ENCODE data around the gene APOC3. TPM values are rescaled to one million over a fixed set of nuclear protein-coding genes. Genes with fewer than 3 reads are reported as not detected.

The APOC3 gene
- total RNA-seq (2014; rRNA removed; shearing (Covaris generic); ENCODE audit: low replicate concordance): not detected in 2 replicates

DNA sequence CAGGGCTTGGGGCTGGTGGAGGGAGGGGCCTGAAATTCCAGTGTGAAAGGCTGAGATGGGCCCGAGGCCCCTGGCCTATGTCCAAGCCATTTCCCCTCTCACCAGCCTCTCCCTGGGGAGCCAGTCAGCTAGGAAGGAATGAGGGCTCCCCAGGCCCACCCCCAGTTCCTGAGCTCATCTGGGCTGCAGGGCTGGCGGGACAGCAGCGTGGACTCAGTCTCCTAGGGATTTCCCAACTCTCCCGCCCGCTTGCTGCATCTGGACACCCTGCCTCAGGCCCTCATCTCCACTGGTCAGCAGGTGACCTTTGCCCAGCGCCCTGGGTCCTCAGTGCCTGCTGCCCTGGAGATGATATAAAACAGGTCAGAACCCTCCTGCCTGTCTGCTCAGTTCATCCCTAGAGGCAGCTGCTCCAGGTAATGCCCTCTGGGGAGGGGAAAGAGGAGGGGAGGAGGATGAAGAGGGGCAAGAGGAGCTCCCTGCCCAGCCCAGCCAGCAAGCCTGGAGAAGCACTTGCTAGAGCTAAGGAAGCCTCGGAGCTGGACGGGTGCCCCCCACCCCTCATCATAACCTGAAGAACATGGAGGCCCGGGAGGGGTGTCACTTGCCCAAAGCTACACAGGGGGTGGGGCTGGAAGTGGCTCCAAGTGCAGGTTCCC is at the start of gene APOC3:
APOC3 (plus strand) TSS at position 383 of the 659 bp plus-strand sequence. CDS start 676 bp downstream, outside the sequence.
- no peaks in the 10 kb centered on the region for H3K9me3 ChIP-seq
- H3K36me3 ChIP-seq: no peaks in the 10 kb centered on the region
- DNase-seq: no peak
- H3K27me3 ChIP-seq: no peaks in the 10 kb centered on the region
- no peak within 1 kb of the TSS for H3K4me3 ChIP-seq

- Histone ChIP-seq H3K36me3 (peaks cover 87% of the 10 kb centered on the region), H3K9me3 (no peaks in the 10 kb centered on the region)
- DNase-seq: peak; percentile 24
Observed at GRCh38 chr11:116782728-116783127, 47.0 kb upstream of the APOC3 start.

GRCh38 chr11:116786326-116786725 is 43.4 kb upstream of the APOC3 start:
- Histone ChIP-seq H3K9me3 (no peaks in the 10 kb centered on the region), H3K27me3 (no peaks in the 10 kb centered on the region), H3K4me3 (peak overlapping the region; percentile 89; the same call in 1 of the 2 replicates), H3K36me3 (peaks cover 55% of the 10 kb centered on the region)
- no peak for DNase-seq

More at GRCh38 chr11:116782728-116783127, 47.0 kb upstream of the APOC3 start:
- Histone ChIP-seq H3K4me3 (no peak overlapping the region), H3K27me3 (no peaks in the 10 kb centered on the region)

GRCh38 chr11:116786966-116787365 is 42.7 kb upstream of the APOC3 start:
- Histone ChIP-seq H3K27me3 (no peaks in the 10 kb centered on the region), H3K4me3 (peak overlapping the region; percentile 89), H3K9me3 (no peaks in the 10 kb centered on the region), H3K36me3 (peaks cover 50% of the 10 kb centered on the region)
- DNase-seq: no peak

DNA sequence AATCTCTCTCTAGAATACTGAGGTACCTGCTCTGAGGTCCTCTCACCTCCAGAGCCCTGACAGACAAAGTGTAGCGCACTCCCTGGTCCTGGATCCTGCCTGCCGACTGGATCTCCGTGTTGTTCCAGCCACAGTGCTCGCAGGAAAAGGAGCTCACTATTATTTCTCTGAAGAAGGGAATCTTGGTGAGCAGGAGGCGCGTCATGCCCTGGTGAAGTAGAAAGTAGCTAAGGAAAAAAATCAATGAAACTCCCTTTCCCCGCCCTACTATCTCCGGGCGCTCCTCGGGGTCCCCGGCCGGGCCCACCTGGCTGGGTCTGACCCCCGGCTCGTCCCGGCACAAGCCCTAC is 42.3 kb upstream of the APOC3 start:
- H3K4me3 ChIP-seq: peak overlapping the region; percentile 89
- H3K9me3 ChIP-seq: no peaks in the 10 kb centered on the region
- no peaks in the 10 kb centered on the region for H3K27me3 ChIP-seq
- H3K36me3 ChIP-seq: peaks cover 46% of the 10 kb centered on the region
- DNase-seq: no peak

GRCh38 chr11:116787786-116788486 is 41.8 kb upstream of the APOC3 start, which contains the start of gene ZPR1:
TSS of gene ZPR1 (minus strand) at chr11:116788023. CDS start at chr11:116787990, 33 bp downstream.
- Histone ChIP-seq H3K4me3 (peak within 1 kb of the TSS; percentile 89), H3K36me3 (peaks cover 41% of the 10 kb centered on the region), H3K9me3 (no peaks in the 10 kb centered on the region), H3K27me3 (no peaks in the 10 kb centered on the region)
- DNase-seq: peak; percentile 73

DNA sequence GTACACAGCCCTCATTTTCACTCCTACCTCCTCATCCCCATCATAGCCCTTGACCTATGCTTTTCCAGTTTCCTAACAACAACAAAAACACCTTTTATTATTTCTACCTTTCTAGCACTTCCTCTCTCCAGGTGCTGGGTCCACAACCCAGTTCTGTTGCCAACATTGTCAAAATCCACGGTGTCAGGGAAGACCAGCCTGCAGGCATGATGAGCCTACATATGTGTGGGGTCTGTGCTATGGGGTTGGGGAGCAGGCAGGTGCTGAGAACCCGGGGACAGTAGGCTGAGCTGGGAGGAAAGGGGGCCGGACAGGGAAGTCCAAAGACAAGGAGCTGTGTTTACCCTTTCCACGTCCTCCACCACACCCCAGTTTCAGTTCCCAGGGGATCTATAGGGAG is 41.2 kb upstream of the APOC3 start:
- Histone ChIP-seq H3K36me3 (peaks cover 35% of the 10 kb centered on the region), H3K27me3 (no peaks in the 10 kb centered on the region), H3K9me3 (no peaks in the 10 kb centered on the region), H3K4me3 (peak overlapping the region; percentile 89)
- no peak for DNase-seq

GRCh38 chr11:116788975-116789374 is 40.7 kb upstream of the APOC3 start:
- peaks cover 32% of the 10 kb centered on the region for H3K36me3 ChIP-seq
- H3K9me3 ChIP-seq: no peaks in the 10 kb centered on the region
- DNase-seq: no peak
- no peaks in the 10 kb centered on the region for H3K27me3 ChIP-seq
- no peak overlapping the region for H3K4me3 ChIP-seq

- Histone ChIP-seq H3K36me3 (peaks cover 17% of the 10 kb centered on the region), H3K9me3 (no peaks in the 10 kb centered on the region), H3K27me3 (no peaks in the 10 kb centered on the region), H3K4me3 (no peak overlapping the region)
- no peak for DNase-seq
Observed at GRCh38 chr11:116790167-116791001, 39.3 kb upstream of the APOC3 start.

DNA sequence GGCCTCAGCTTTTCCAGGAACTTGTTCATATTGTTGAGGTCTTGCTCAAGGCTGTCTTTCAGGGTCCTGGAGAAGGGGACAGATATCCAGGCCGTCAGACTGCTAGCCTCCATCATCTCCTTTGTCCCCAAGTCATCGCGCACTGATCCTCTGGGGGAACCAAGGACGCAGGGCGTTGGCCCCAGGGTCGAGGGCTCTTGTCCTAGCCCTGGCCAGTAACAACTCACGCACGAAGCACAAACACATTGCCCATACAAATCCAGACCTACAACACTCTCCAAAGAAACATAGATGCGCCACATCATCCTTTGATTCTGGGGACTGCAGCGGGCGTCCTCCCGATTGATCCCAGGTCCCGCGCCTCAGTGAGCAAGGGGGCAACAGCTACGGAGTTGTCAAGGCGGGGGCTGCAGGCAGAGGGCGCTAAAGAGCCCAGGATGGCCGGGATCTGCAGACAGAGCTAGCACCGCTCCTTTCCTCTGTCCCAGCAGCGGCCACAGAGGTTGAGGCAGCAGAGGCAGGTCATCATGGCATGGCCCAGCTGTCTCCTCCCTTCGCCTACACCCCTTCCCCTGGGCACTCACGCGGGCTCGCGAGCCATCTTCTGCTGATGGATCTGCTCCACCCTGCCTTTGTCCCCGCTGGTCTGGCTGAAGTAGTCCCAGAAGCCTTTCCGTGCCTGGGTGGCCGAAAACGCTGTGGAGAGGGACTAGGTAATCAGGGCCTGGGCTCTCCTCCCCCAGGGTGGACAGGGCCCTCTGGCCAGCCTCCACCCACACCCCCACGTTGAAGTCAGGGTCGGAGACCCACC is 38.5 kb upstream of the APOC3 start:
- H3K36me3 ChIP-seq: peaks cover 9% of the 10 kb centered on the region
- DNase-seq: peak; percentile 38
- no peaks in the 10 kb centered on the region for H3K27me3 ChIP-seq
- H3K9me3 ChIP-seq: no peaks in the 10 kb centered on the region
- no peak overlapping the region for H3K4me3 ChIP-seq

- DNase-seq: no peak
- Histone ChIP-seq H3K36me3 (peaks cover 3% of the 10 kb centered on the region), H3K27me3 (no peaks in the 10 kb centered on the region), H3K9me3 (no peaks in the 10 kb centered on the region), H3K4me3 (no peak within 1 kb of the TSS)
Observed at GRCh38 chr11:116791813-116792143, 37.9 kb upstream of the APOC3 start, which contains the start of gene APOA5. TSS of gene APOA5 (minus strand) at chr11:116791879. CDS start at chr11:116791860, 19 bp downstream.

DNA sequence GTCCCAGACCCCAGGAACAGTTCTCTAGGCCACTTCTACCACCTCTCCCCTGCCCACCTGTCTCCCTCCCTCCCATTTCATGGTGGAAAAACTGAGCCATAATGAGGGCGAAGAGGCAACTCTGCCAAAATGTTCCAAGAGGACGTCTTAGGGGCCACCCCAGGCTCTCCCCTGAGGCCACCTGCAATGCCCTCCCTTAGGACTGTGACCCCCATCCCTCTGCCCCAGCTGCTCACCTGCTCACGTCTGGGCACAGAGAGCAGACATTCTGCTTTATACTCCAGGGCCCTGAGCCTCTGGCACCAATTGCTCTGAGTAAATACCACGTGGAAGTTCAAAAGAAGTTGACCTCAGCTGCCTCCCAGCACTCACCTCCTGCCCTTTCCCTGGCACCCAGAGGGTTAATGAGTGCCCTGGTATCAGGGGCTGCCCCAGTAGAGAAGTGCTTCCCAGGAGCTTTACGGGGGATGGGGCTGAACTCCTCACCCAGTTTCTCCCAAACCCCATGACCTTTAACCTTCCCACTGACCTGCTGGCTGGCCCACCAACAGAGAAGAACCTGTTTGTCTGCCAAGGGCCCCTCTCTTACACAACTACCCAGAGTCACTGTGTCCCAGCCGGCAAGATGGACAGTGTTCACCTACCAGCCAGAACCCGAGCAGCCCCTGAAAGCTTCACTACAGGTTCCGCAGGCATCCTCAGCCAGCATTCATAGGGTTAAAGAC is 37.4 kb upstream of the APOC3 start:
- no peaks in the 10 kb centered on the region for H3K27me3 ChIP-seq
- H3K9me3 ChIP-seq: no peaks in the 10 kb centered on the region
- no peak overlapping the region for H3K4me3 ChIP-seq
- no peak for DNase-seq
- H3K36me3 ChIP-seq: no peaks in the 10 kb centered on the region

DNA sequence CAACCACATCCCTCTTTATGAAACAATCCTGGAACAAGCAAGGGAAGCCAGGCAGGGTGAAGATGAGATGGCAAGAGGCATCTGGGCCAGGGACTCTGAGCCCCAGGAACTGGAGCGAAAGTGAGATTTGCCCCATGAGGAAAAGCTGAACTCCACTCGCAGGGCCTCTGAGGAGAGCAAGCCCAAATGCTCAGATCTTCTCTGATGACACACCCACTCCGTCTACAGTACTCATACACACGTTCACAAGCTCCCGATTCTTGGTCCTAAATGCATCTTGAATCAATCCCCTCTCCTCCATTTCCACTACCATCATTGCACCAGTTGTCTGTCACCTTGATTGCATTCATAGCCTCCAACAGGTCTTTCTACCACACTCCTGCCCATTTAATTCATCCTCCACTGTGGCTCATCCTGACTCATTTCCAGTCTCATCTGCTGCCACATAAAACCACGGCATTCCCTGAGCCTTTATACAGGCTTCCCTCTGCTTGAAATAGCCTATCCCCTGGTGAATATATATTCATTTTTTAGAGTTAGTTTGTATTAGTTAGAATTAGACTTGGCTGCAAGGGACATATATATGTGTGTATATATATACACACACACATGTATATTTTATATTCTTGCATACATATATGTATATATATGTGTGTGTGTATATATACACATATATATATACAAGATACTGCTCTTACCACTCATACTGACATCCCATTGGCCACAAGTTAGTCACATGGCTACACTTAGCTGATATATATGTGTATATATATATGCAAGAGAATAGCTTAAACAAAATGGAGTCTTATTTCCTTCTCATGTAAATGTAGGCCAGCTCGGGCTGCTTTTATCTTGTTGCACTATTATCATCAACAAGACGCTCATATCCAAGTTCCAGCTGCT is 36.6 kb upstream of the APOC3 start:
- no peaks in the 10 kb centered on the region for H3K27me3 ChIP-seq
- H3K36me3 ChIP-seq: no peaks in the 10 kb centered on the region
- H3K4me3 ChIP-seq: no peak overlapping the region
- DNase-seq: peak; percentile 56
- no peaks in the 10 kb centered on the region for H3K9me3 ChIP-seq

DNA sequence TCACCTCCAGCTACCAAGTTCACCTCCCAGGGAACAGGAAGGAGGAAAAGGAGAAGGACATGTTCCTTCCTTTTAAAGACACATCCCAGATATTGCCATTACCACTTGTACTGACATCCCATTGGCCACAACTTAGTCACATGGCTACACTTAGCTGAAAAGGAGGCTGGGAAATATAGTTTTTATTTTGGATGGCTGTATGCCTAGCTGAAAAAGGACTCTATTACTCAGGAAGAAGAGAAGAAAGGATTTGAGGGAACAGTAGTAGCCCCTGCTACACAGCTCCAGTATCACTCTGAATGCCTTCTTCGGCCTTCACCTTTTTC is 36.0 kb upstream of the APOC3 start:
- no peaks in the 10 kb centered on the region for H3K27me3 ChIP-seq
- no peak for DNase-seq
- H3K9me3 ChIP-seq: no peaks in the 10 kb centered on the region
- H3K36me3 ChIP-seq: no peaks in the 10 kb centered on the region
- H3K4me3 ChIP-seq: no peak overlapping the region

GRCh38 chr11:116794851-116795250 is 34.9 kb upstream of the APOC3 start:
- Histone ChIP-seq H3K4me3 (no peak overlapping the region), H3K9me3 (no peaks in the 10 kb centered on the region), H3K36me3 (no peaks in the 10 kb centered on the region), H3K27me3 (no peaks in the 10 kb centered on the region)
- no peak for DNase-seq
